HepG2 (cell line): ENCODE measurements around the gene TMEM97. TPM values are rescaled to one million over a fixed set of nuclear protein-coding genes. Genes with fewer than 3 reads are reported as not detected.

Experiments
- ATAC-seq: fragments of 200-7000 bp; cut with Tn5 transposase; 3 replicates; pipeline ENCODE4 v1.9.1; 2020; ENCODE audit warnings: mild to moderate bottlenecking, moderate library complexity
- BruUV-seq: library from RNA; stranded (reverse); fragments of 400-500 nt; replicated peaks from 2 replicates; lab custom pipeline; 2021; lab: Mats Ljungman, UMichigan
- CTCF ChIA-PET: fragments of 300-600 bp; formaldehyde crosslinking; extraction: SDS; loops from one replicate; lab custom pipeline; 2021; ENCODE audit warnings: low total read pairs, inconsistent platforms, low intra/inter-chr PET ratio; lab: Yijun Ruan, JAX
- POLR2A ChIA-PET: fragments of 350-600 bp; sonication (Branson Sonifier 250); formaldehyde crosslinking; loops from one replicate; lab custom pipeline; 2020; ENCODE audit warnings: antibody characterized with exemption, inconsistent platforms; lab: Yijun Ruan, JAX
- DNase-seq: peaks from one replicate; pipeline ENCODE4 v3.0.0-alpha.2; 2015; ENCODE audit warnings: low spot score
- FAIRE-seq: peaks from 3 replicates; lab custom pipeline; 2011; peaks lifted over from hg19 to GRCh38; lab: Jason Lieb, UNC
- H2AFZ ChIP-seq: one replicate; pipeline ENCODE4 v1.6.1; 2011; ENCODE audit warnings: low read length, inconsistent platforms
- H3K27ac ChIP-seq: fragments of 300-600 bp; 3 replicates; pipeline ENCODE4 v1.8.0; 2011; ENCODE audit warnings: mixed run types, mild to moderate bottlenecking, mixed read lengths, low read length, inconsistent platforms; ENCODE audit not compliant: insufficient read depth; ENCODE audit errors: extremely low read length
- H3K27me3 ChIP-seq, 2 experiments: fragments of 200-600 bp in 1 of 2; 2 replicates in 1 of 2; 3 replicates in 1 of 2; pipeline versions ENCODE4 v1.6.0 to v1.8.0; 2011; ENCODE audit warnings: low read length in 2 of 2, mild to moderate bottlenecking in 2 of 2, moderate library complexity in 2 of 2, inconsistent platforms in 1 of 2; ENCODE audit not compliant: insufficient read depth in 2 of 2, control insufficient read depth in 1 of 2
- H3K36me3 ChIP-seq, 2 experiments: fragments of 200-600 bp in 1 of 2; replicated peaks in 1 of 2; 2 replicates in 1 of 2; 3 replicates in 1 of 2; pipeline versions ENCODE4 v1.5.1 to v1.8.0; 2011; ENCODE audit warnings: low read length in 2 of 2, inconsistent platforms in 1 of 2; ENCODE audit not compliant: insufficient read depth in 2 of 2, control insufficient read depth in 1 of 2
- H3K4me1 ChIP-seq: 2 replicates; pipeline ENCODE4 v1.5.1; 2012; ENCODE audit warnings: low read length, inconsistent platforms; ENCODE audit not compliant: insufficient read depth
- H3K4me2 ChIP-seq: 2 replicates; pipeline ENCODE4 v1.6.0; 2011; ENCODE audit warnings: low read depth, low read length, inconsistent platforms
- H3K4me3 ChIP-seq, 3 experiments: fragments of 200-600 bp in 1 of 3; sonication (generic), shearing (Covaris generic) in 1 of 3; replicated peaks in 1 of 3; 2 replicates each; pipeline ENCODE4 v1.5.1; 2011 to 2016; ENCODE audit warnings: low read length in 3 of 3, inconsistent platforms in 2 of 3, low read depth in 2 of 3, mild to moderate bottlenecking in 2 of 3, control low read depth in 1 of 3, mixed read lengths in 1 of 3; ENCODE audit not compliant: insufficient read depth in 1 of 3
- H3K79me2 ChIP-seq: one replicate; pipeline ENCODE4 v1.6.1; 2011; ENCODE audit warnings: low read length, inconsistent platforms; ENCODE audit not compliant: insufficient read depth
- H3K9ac ChIP-seq: 2 replicates; pipeline ENCODE4 v1.6.0; 2011; ENCODE audit warnings: mild to moderate bottlenecking, low read depth, low read length, inconsistent platforms; ENCODE audit not compliant: insufficient read depth
- H3K9me3 ChIP-seq: 2 replicates; pipeline ENCODE4 v1.5.1; 2012; ENCODE audit warnings: mild to moderate bottlenecking, low read length
- H4K20me1 ChIP-seq: 2 replicates; pipeline ENCODE4 v1.6.0; 2011; ENCODE audit warnings: inconsistent platforms, mild to moderate bottlenecking, low read length, moderate library complexity; ENCODE audit not compliant: insufficient read depth
- REST ChIP-seq, 2 experiments: IDR thresholded peaks; 2 replicates each; pipeline ENCODE4 v1.6.1; 2011 to 2012; ENCODE audit warnings: low read length in 2 of 2, borderline replicate concordance in 1 of 2, low read depth in 1 of 2, mild to moderate bottlenecking in 1 of 2, moderate library complexity in 1 of 2
- WGBS: methylation state at CpG from one replicate; pipeline ENCODE4 v1.1.6; 2017; ENCODE audit warnings: low lambda C conversion rate; 5-methylcytosine and 5-hydroxymethylcytosine counted together
- in situ Hi-C: cut with HindIII; loops from 2 replicates; pipeline ENCODE4 v1.10.0; 2017; ENCODE audit warnings: low pct_unique_long_range_greater_than_20kb; ENCODE audit not compliant: extremely low pct_ligation_motif_present
- intact Hi-C: fragments of 100-400 bp; cut with micrococcal nuclease; formaldehyde crosslinking; loops from one replicate; pipeline ENCODE4 v1.10.0; 2022; ENCODE audit not compliant: unreplicated experiment
- polyA plus RNA-seq, 8 experiments: library from polyadenylated mRNA; depleted of rRNA in 3 of 8; stranded (reverse) in 7 of 8; unstranded in 1 of 8; fragments of >200 nt; fragmentation: Illumina TruSeq in 4 of 8; extraction: Trizol in 4 of 8; gene quantifications; 2 replicates each; pipeline versions ENCODE4 v1.2.1 to v1.2.3, GENCODE V29; 2011 to 2016; ENCODE audit warnings: low read depth in 4 of 8, missing spikeins in 1 of 8, mixed read lengths in 1 of 8; ENCODE audit not compliant: insufficient read depth in 1 of 8
- total RNA-seq, 5 experiments: library from RNA; depleted of rRNA; stranded (reverse); fragments of >200 nt; fragmentation: Illumina TruSeq; extraction: Trizol; gene quantifications; 2 replicates each; pipeline ENCODE4 v1.2.3, GENCODE V29; 2016; ENCODE audit warnings: low read depth in 1 of 5

The TMEM97 gene
- total and polyA plus RNA-seq, 2 of the 13 experiments (the other 11 are each of a cell fraction or from before 2014, with no cell fraction given) = 69.6 to 137 TPM

GRCh38 chr17:28363776-28364650 lies 45.0 kb downstream of the TMEM97 start:
- H3K4me1 ChIP-seq = peaks cover 33% of the 10 kb centered on the region
- no peaks in the 10 kb centered on the region for H3K27me3 ChIP-seq
- no peak for DNase-seq
- TF ChIP-seq REST (IDR thresholded peaks at IDR 0.05; ENCODE audit: borderline replicate concordance in 1 of 2, low read depth in 1 of 2, low read length in 2 of 2) = no peak
- TF ChIP-seq, all 625 proteins: peak for 0
- in situ Hi-C loops = no loop called here
- H3K4me2 ChIP-seq = no peak overlapping the region
- H4K20me1 ChIP-seq = no peaks in the 10 kb centered on the region
- ChIA-PET POLR2A (interaction anchor here (0.8 to 8.3 kb wide), 6 partner anchors 9 to 58 kb away, joined by 3 to 122 read pairs (median 3); partner anchors contain the start of genes IFT20, SLC46A1 and TNFAIP1), CTCF (no interaction called here)
- peaks cover 9% of the 10 kb centered on the region for H3K79me2 ChIP-seq
- no peak overlapping the region for H3K27ac ChIP-seq
- ATAC-seq (no peak), FAIRE-seq (no peak)
- no peak overlapping the region for H3K4me3 ChIP-seq
- no peak overlapping the region for H3K9ac ChIP-seq
- 97% methylated on average over 5 of the region's 8 CpGs for WGBS
- H3K36me3 ChIP-seq = peaks cover 19 to 41% of the 10 kb centered on the region in 2 experiments
- no peaks in the 10 kb centered on the region for H3K9me3 ChIP-seq
- H2AFZ ChIP-seq = no peak overlapping the region
- no TSS peak for BruUV-seq
- intact Hi-C loops = no loop called here
